G401.6 (cell line): ENCODE measurements around the gene GREB1L.

Experiments
- FAIRE-seq: peaks from 2 replicates; lab custom pipeline; 2012; peaks lifted over from hg19 to GRCh38; lab: Jason Lieb, UNC

Gene GREB1L

DNA sequence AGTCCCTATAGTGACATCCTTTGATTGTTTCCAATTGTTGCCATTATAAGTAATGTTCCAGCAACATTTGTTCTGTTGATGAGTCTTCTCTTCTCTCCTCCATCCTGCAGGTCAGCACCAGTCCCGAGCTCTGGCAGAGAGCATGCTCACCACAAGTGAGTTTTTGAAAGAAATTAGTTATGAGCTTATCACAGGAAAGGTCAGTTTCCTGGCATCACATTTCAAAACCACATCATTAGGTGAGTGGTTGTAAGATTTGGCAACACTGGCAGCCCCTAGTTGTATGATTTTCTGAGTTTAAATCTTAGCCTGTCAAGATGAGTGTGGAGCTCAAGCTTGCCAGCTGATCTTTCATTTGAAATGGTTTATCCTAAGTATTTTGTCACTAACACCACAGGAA is 208.9 kb downstream of the GREB1L start:
- no peak for FAIRE-seq

GRCh38 chr18:21451851-21452250 is 209.8 kb downstream of the GREB1L start:
- FAIRE-seq, result no peak

DNA sequence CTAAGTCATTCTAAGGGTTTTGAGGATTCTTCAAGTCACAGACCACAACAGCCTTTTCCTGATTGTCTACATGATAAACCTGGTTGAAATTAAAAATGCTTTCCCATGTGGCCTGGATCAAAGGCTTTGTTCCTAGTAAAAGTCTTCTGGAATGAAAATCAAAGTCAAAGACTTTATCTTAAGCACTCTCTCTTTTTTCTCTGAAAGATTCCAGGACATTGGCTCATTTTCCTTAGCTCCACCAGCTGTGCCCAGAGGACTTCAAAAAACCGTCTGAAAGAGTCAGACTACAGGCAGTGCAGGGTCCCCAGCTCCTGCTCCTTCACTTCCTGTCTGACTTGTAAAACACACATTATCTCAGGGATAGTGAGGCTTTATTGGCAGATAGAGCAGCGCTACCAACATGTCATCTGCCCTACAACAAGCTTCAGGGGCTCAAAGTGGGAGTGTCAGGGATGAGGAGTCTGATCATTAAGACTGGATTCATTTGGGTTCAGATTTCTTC is 210.3 kb downstream of the GREB1L start:
- no peak for FAIRE-seq

- no peak for FAIRE-seq
These were observed 210.9 kb downstream of the GREB1L start for GRCh38 chr18:21452796-21453510.

DNA sequence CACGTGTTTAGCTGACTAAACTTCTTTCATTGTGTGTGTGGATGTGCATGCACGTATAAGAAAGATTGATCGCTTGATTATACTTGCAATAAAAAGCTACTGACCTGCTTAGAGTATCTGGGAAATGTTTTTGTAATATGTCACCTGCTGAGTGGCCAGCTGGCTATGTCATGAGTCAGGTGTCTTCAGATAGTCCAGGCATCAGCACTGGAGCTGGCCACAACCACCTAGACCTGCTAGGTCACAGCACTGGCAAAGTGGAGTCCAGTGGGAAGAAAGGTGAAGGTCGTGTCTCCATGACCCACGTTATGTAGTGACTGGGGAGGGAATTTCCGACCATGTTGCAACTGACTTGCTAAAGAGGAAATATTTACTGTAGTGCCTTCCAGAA is 211.5 kb downstream of the GREB1L start:
- no peak for FAIRE-seq

- FAIRE-seq, result no peak
These were observed 212.7 kb downstream of the GREB1L start for GRCh38 chr18:21454725-21455124.

DNA sequence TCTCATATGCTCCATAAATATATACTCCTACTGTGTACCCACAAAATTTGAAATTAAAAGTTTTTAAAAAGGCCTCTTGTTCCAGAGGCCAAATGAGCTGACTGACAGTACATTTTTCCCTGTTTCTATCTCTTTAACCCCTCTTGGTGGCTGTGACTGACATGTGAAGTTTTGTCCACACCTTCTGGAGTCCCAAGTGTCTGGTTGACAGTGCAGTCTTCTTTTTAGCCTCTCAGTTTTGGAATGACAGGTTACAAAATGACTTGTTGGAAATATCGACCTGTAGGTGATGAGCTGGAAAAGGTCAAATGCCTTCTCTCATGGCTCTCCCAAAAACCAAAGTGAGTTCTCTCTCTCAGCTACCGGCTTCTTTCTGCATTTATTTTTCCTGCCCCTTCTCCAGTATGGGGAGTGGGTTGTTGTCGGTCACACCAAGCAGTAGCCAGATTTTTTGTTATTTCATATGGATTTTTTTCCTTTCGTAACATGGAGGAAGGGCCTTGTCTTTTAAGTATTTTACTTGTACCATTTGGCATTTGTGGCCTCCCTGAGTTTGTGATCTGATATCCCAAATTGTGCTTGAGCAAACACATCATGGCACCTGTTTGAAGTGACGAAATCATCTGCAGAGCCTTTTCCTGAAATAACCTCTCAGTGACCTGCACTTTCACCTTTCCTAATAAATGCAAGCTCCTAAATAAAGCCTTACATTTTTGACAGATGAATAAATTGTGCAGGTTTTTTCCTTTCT is 214.6 kb downstream of the GREB1L start:
- no peak for FAIRE-seq

- no peak for FAIRE-seq
These were observed 215.1 kb downstream of the GREB1L start for GRCh38 chr18:21457179-21457535.

GRCh38 chr18:21458310-21458709 is 216.3 kb downstream of the GREB1L start:
- no peak for FAIRE-seq

- no peak for FAIRE-seq
These were observed 216.8 kb downstream of the GREB1L start for GRCh38 chr18:21458788-21459187.

DNA sequence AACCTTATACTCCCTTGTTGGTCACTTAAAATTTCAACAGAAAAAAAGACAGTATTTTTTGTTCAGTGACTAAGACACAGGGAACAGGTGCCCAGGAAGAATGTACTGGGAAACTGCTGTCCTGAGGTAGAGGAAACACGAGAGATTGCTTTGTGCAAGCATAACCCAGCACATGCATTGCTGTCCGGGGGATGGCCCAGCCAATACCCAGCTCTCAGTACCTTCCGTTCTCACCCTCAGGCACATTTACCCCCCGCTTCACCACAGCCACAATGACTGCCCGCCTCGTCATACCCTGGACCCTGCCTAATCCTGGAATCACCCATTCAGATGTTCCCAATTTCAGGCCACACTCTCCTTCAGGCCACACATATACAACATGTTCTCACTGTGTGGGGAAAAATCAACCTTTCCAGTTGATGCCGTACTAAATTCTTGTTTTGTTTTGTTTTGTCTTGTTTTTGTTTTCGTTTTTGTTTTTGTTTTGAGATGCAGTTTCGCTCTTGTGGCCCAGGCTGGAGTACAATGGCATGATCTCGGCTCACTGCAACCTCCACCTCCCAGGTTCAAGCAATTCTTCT is 217.8 kb downstream of the GREB1L start:
- FAIRE-seq, result no peak

DNA sequence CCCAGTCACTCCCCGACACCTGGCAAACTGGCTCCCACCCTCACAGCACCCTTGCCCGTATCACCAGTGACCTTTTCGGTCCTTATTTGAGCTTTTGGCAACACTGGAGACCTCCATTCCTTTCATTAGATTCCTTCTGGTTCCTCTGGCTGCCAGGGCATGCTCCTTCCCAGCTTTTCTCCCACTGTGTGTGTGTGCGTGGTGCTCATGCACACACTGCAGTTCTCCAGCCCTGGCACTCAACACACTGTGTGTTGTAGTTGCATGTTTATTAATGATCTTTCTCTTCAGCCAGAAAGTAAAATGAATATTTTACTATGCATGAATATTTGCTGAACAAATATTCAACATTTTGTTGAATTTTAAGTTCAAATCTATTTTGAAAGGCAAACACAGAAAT is 219.4 kb downstream of the GREB1L start:
- no peak for FAIRE-seq

DNA sequence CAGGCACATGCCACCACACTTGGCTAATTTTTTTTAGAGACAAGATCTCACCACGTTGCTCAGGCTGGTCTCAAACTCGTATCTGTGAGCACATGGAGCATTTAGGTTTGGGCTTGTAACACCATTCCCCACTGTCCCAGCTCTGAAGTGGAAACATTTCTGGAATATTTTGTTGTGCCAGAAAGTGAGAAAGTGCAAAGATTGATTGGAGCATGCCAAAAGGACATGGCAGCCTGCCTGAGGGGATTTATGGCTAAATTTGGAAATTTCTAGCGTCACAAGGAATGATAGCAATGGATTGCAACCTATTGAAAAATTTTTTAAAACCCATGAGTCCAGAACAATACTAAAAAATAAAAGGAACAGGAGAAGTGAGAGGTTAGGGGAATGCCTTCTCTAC is 221.7 kb downstream of the GREB1L start:
- FAIRE-seq, result no peak

GRCh38 chr18:21468514-21469164 is 226.6 kb downstream of the GREB1L start:
- FAIRE-seq, result no peak

GRCh38 chr18:21472741-21473140 is 230.7 kb downstream of the GREB1L start:
- no peak for FAIRE-seq

DNA sequence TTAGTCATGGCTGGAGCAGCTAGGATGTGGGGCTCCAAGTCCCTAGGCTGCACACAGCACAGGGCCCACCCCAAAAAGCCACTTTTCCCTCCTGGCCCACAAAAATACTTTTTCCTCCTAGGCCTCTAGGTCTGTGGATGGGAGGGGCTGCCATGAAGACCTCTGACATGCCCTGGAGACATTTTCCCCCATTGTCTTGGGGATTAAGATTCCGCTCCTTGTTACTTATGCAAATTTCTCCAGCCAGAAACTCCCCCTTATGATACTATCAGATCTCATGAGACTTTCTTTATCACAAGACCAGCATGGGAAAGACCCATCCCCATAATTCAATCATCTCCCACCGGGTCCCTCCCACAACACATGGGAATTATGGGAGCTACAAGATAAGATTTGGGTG is 232.6 kb downstream of the GREB1L start:
- FAIRE-seq, result no peak

GRCh38 chr18:21479721-21480120 is 237.7 kb downstream of the GREB1L start:
- no peak for FAIRE-seq

DNA sequence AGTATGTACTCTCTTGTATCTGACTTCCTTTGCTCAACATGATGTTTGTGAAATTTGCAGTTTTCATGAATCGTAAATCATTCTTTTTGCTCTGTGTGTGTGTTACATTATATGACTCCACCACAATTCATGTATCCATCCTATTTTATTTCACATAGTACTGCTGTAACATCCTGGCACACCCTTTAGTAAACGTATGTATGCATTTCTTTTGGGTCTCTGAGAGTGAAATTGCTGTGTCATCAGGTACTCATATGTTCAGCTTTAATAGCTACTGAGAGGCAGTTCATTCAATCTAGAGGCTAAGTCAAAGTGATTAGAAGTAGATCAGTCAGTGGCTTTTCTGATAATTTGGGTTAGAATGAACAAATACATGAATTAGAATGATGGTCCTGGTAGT is 239.7 kb downstream of the GREB1L start:
- no peak for FAIRE-seq

- no peak for FAIRE-seq
These were observed 241.0 kb downstream of the GREB1L start for GRCh38 chr18:21483051-21483450.

- no peak for FAIRE-seq
These were observed 243.0 kb downstream of the GREB1L start for GRCh38 chr18:21484851-21485636.

- no peak for FAIRE-seq
These were observed 244.9 kb downstream of the GREB1L start for GRCh38 chr18:21486905-21487437.
